Tibial artery (tissue), 4 donors: ENCODE data around the gene KIF23.

Source experiments
- DNase-seq, 2 donors: peaks; one replicate each; pipeline ENCODE4 v3.0.0-alpha.2; 2019
- H3K27ac ChIP-seq, 2 donors: fragments of 200-600 bp; sonication (generic) in 1 of 2; 1 replicate in 1 of 2; 2 replicates in 1 of 2; pipeline ENCODE4 v1.5.1; 2018 to 2019; ENCODE audit warnings: mild to moderate bottlenecking in 1 of 2
- H3K27me3 ChIP-seq, 2 donors: fragments of 200-600 bp; sonication (generic) in 1 of 2; one replicate each; pipeline versions ENCODE4 v1.5.1 to v1.6.0; 2016 to 2019
- H3K36me3 ChIP-seq, 3 donors: fragments of 200-600 bp; sonication (generic) in 2 of 3; one replicate each; pipeline ENCODE4 v1.5.1; 2016 to 2019; ENCODE audit warnings: mild to moderate bottlenecking in 2 of 3
- H3K4me1 ChIP-seq, 4 donors: fragments of 200-600 bp; sonication (generic) in 2 of 4; 1 replicate in 3 of 4; 2 replicates in 1 of 4; pipeline ENCODE4 v1.5.1; 2016 to 2019
- H3K4me3 ChIP-seq, 2 donors: fragments of 200-600 bp; sonication (generic) in 1 of 2; 1 replicate in 1 of 2; 2 replicates in 1 of 2; pipeline ENCODE4 v1.5.1; 2018 to 2019; ENCODE audit warnings: mild to moderate bottlenecking in 2 of 2
- H3K9me3 ChIP-seq, 3 donors: fragments of 200-600 bp; sonication (generic) in 1 of 3; one replicate each; pipeline ENCODE4 v1.5.1; 2016 to 2019
- CTCF ChIP-seq, 2 experiments: fragments of 200-600 bp in 1 of 2; fragments of 450-650 bp in 1 of 2; IDR thresholded peaks; one replicate each; pipeline ENCODE4 v1.5.1; 2017 to 2019; ENCODE audit warnings: antibody characterized with exemption in 2 of 2, mild to moderate bottlenecking in 1 of 2, moderate library complexity in 1 of 2
- intact Hi-C: fragments of 100-400 bp; cut with DNase I; formaldehyde crosslinking; loops from one replicate; pipeline ENCODE4 v1.15.0; 2023; ENCODE audit warnings: low total_unique reads

The KIF23 gene

DNA sequence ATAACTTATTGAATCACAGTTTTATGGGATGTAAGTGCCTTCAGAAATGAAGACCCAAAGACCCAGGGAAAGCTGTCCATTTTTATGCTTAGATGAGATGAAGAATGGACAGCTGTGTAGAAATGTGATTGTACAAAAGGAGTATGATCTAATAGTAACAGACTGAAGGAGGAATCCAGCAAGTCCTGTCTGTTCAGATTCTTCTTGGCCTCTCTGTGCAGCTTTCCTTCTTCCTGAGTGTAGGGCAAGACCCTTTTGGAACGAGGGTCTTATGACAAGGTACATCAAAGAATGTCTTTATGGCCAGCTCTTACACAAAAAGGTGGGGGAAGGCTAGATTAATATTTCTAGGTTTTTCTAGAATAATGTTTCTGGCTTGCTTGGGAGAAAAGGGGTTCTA is 1.4 kb upstream of the KIF23 start:
- no peaks in the 10 kb centered on the region for H3K27me3 ChIP-seq
- no peaks in the 10 kb centered on the region for H3K36me3 ChIP-seq
- DNase-seq = no peak
- no peak for TF ChIP-seq CTCF (IDR thresholded peaks at IDR 0.05)
- H3K4me1 ChIP-seq = peaks cover 0 to 77% (median 13%) of the 10 kb centered on the region in 4 donors
- H3K27ac ChIP-seq = peak overlapping the region in 1 of 2 donors; percentile 62
- intact Hi-C loops = no loop called here
- H3K9me3 ChIP-seq = no peaks in the 10 kb centered on the region
- H3K4me3 ChIP-seq = peak overlapping the region; percentile 62 to 71

DNA sequence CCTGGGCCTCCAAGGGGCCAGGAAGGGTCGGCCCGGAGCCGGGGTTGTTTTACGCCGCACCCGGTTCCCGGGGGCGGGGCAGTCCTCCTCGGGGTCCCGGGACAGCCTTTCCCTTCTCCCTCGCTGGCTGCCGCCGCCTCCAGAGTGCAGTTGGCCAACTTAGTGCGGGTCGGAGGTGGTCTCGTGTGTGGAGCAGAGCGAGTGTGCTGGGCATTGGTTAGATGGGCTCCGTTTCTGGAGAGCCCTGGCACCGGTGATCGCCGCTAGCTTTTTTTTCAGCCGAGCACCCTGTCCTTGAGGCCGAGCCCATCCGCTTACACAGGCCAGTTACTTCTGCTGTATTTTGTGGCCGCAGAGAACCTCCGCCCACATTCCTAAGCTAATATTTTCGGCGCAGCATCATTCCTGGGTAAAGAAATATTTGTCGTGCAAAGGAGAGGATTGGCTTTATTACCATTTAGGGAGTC is 585 bp downstream of the KIF23 start:
- H3K36me3 ChIP-seq = no peaks in the 10 kb centered on the region
- H3K27me3 ChIP-seq = no peaks in the 10 kb centered on the region
- peaks cover 0 to 64% (median 13%) of the 10 kb centered on the region in 4 donors for H3K4me1 ChIP-seq
- H3K9me3 ChIP-seq = no peaks in the 10 kb centered on the region
- intact Hi-C loops = loop anchor here (2.0 kb wide), 1 partner anchor 38 kb away; the partner anchor contains the start of gene RPLP1
- peak in 1 of 2 donors; percentile 40 for DNase-seq
- peak overlapping the region; percentile 62 to 71 for H3K4me3 ChIP-seq
- TF ChIP-seq CTCF (IDR thresholded peaks at IDR 0.05) = no peak
- peak overlapping the region; percentile 52 to 64 for H3K27ac ChIP-seq

DNA sequence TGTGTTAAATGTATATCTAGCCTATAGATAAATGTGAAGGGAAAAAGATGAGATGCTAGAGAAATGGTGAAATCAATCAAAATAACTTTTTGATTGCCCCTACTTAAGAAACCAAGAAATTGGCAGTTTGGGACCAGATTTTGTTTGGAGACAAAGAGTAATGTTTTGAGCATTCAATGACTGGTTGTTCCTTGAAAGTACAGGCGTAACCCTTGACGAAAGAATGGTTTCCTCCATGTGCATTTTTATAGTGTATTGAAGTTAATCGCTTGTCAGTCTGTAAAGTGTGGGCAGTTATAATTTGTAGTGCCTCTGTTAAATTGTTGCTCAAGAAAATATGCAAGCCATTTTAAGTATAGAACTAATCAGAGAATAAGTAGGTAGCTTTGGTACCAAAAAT is 1.2 kb downstream of the KIF23 start:
- H3K27ac ChIP-seq = peak overlapping the region; percentile 52 to 64
- no peak for DNase-seq
- no peaks in the 10 kb centered on the region for H3K27me3 ChIP-seq
- H3K4me3 ChIP-seq = peak overlapping the region; percentile 62 to 71
- intact Hi-C loops = loop anchor here (2.0 kb wide), 1 partner anchor 37 kb away; the partner anchor contains the start of gene RPLP1
- no peaks in the 10 kb centered on the region for H3K36me3 ChIP-seq
- H3K9me3 ChIP-seq = no peaks in the 10 kb centered on the region
- TF ChIP-seq CTCF (IDR thresholded peaks at IDR 0.05) = no peak
- peaks cover 0 to 58% (median 13%) of the 10 kb centered on the region in 4 donors for H3K4me1 ChIP-seq

GRCh38 chr15:69417581-69417980 is 3.4 kb downstream of the KIF23 start:
- no peaks in the 10 kb centered on the region for H3K9me3 ChIP-seq
- no peak overlapping the region for H3K4me3 ChIP-seq
- intact Hi-C loops = no loop called here
- H3K27me3 ChIP-seq = no peaks in the 10 kb centered on the region
- peaks cover 0 to 7% (median 0%) of the 10 kb centered on the region in 3 donors for H3K36me3 ChIP-seq
- H3K4me1 ChIP-seq = peaks cover 0 to 36% (median 13%) of the 10 kb centered on the region in 4 donors
- DNase-seq = no peak
- H3K27ac ChIP-seq = peak overlapping the region in 1 of 2 donors; percentile 17
- TF ChIP-seq CTCF (IDR thresholded peaks at IDR 0.05) = no peak

- intact Hi-C loops = no loop called here
- no peak for DNase-seq
- Histone ChIP-seq H3K27ac (no peak overlapping the region), H3K4me1 (peaks cover 0 to 11% (median 0%) of the 10 kb centered on the region in 4 donors), H3K27me3 (no peaks in the 10 kb centered on the region), H3K4me3 (no peak overlapping the region), H3K36me3 (peaks cover 0 to 13% (median 0%) of the 10 kb centered on the region in 3 donors), H3K9me3 (no peaks in the 10 kb centered on the region)
- no peak for TF ChIP-seq CTCF (IDR thresholded peaks at IDR 0.05)
Measured at GRCh38 chr15:69421498-69421897, 7.3 kb downstream of the KIF23 start.
